NB4 (cell line): ENCODE data around the gene WIZ.

Source experiments
- POLR2A ChIP-seq: IDR thresholded peaks from 2 replicates; pipeline ENCODE4 v1.6.1; 2011; ENCODE audit warnings: mild to moderate bottlenecking; ENCODE audit not compliant: insufficient read length; ENCODE audit errors: extremely low read depth
- TF ChIP-seq, protein P1 (sequence below): IDR thresholded peaks from one replicate; pipeline ENCODE4 v1.5.1; 2012; ENCODE audit warnings: low read depth, low read length
- TF ChIP-seq, protein P2 (sequence below): IDR thresholded peaks from 2 replicates; pipeline ENCODE4 v1.6.1; 2011; ENCODE audit warnings: low read depth, low read length

DNA sequence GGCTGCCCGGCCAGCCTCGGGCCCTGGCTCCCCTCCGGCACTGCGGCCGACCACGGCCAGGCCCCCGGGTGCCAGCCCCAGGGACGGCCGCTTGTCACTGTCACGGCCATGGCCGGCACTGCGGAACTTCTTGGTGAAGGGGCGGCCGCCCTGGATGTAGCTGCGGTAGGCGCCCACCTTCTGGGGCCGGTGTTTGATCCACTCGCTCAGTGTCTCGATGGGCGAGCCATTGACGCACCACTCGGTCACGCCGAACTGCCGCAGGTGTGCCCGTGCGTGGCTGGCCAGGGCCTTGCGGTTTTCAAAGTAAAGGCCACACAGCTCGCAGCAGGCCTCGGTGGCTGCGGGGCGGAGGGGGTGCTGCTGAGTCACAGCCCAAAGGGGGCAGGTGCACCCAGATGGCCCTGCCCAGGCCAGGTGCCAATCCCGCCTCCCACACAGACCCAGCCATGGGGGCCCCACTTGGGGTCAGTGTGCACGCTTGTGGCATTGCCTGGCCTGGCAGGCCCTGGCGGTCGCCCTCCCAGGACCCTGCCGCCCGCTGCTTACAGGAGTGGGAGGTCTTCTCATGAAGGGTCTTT, 25.0 kb downstream of the WIZ start:
- TF ChIP-seq, protein P1, sequence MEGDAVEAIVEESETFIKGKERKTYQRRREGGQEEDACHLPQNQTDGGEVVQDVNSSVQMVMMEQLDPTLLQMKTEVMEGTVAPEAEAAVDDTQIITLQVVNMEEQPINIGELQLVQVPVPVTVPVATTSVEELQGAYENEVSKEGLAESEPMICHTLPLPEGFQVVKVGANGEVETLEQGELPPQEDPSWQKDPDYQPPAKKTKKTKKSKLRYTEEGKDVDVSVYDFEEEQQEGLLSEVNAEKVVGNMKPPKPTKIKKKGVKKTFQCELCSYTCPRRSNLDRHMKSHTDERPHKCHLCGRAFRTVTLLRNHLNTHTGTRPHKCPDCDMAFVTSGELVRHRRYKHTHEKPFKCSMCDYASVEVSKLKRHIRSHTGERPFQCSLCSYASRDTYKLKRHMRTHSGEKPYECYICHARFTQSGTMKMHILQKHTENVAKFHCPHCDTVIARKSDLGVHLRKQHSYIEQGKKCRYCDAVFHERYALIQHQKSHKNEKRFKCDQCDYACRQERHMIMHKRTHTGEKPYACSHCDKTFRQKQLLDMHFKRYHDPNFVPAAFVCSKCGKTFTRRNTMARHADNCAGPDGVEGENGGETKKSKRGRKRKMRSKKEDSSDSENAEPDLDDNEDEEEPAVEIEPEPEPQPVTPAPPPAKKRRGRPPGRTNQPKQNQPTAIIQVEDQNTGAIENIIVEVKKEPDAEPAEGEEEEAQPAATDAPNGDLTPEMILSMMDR, result no peak
- TF ChIP-seq POLR2A, result no peak
- TF ChIP-seq, protein P2, sequence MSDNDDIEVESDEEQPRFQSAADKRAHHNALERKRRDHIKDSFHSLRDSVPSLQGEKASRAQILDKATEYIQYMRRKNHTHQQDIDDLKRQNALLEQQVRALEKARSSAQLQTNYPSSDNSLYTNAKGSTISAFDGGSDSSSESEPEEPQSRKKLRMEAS, result no peak
